OCI-LY7 (cell line): ENCODE results near the gene EXOC3L2.

Experiments
- CTCF ChIP-seq: fragments of 200-600 bp; sonication (generic); conservative IDR thresholded peaks from 2 replicates; pipeline ENCODE4 v1.5.1; 2014; ENCODE audit warnings: mild to moderate bottlenecking, antibody characterized with exemption, low read length, moderate library complexity, mixed read lengths
- EZH2phosphoT487 ChIP-seq: fragments of 200-600 bp; sonication (generic); IDR thresholded peaks from 2 replicates; pipeline ENCODE4 v1.6.1; 2018; ENCODE audit warnings: low read depth, borderline replicate concordance, mild to moderate bottlenecking, mixed run types, antibody characterized with exemption, low read length, moderate library complexity, mixed read lengths

GRCh38 chr19:45211751-45212381 is 33.3 kb downstream of the EXOC3L2 start:
- TF ChIP-seq CTCF (no peak), EZH2phosphoT487 (no peak)
